NCI-H1436 treated with DMSO at 0.1 percent for 48 hours (cell line): ENCODE results near the gene CEP97.
"Not testable (repeated sequence)": the region's sequence is repeated elsewhere in the genome, so short reads cannot be mapped to it uniquely, and the experiment has no call there.

Experiments
- DNase-seq: peaks from one replicate; lab custom pipeline; 2025; lab: John Stamatoyannopoulos, UW

The CEP97 gene

GRCh38 chr3:101701696-101702634 lies 22.4 kb upstream of the CEP97 start:
- no peak for DNase-seq

- DNase-seq, result no peak
Observed at GRCh38 chr3:101702726-101703125, 21.7 kb upstream of the CEP97 start.

- DNase-seq, result no peak
Observed at GRCh38 chr3:101703169-101703568, 21.2 kb upstream of the CEP97 start.

- not testable (repeated sequence) for DNase-seq
Observed at GRCh38 chr3:101704639-101705038, 19.8 kb upstream of the CEP97 start.

GRCh38 chr3:101709126-101709525 lies 15.3 kb upstream of the CEP97 start:
- DNase-seq, result no peak

- no peak for DNase-seq
Observed at GRCh38 chr3:101718455-101718854, 6.0 kb upstream of the CEP97 start.

GRCh38 chr3:101719604-101720185 lies 4.7 kb upstream of the CEP97 start:
- DNase-seq, result no peak

- DNase-seq, result no peak
Observed at GRCh38 chr3:101720851-101721840, 3.3 kb upstream of the CEP97 start.

- DNase-seq, result no peak
Observed at GRCh38 chr3:101722394-101723173, 1.8 kb upstream of the CEP97 start.

GRCh38 chr3:101725194-101725889 lies 928 bp downstream of the CEP97 start:
- no peak for DNase-seq

GRCh38 chr3:101725890-101726275 lies 1.5 kb downstream of the CEP97 start:
- no peak for DNase-seq

GRCh38 chr3:101729586-101729985 lies 5.2 kb downstream of the CEP97 start:
- no peak for DNase-seq

GRCh38 chr3:101730839-101731238 lies 6.4 kb downstream of the CEP97 start:
- no peak for DNase-seq

GRCh38 chr3:101732240-101732641 lies 7.8 kb downstream of the CEP97 start:
- DNase-seq, result no peak

- DNase-seq, result no peak
Observed at GRCh38 chr3:101735833-101736232, 11.4 kb downstream of the CEP97 start.

- not testable (repeated sequence) for DNase-seq
Observed at GRCh38 chr3:101741914-101742313, 17.5 kb downstream of the CEP97 start.

- no peak for DNase-seq
Observed at GRCh38 chr3:101744811-101745210, 20.4 kb downstream of the CEP97 start.

GRCh38 chr3:101745934-101746333 lies 21.5 kb downstream of the CEP97 start:
- DNase-seq, result not testable (repeated sequence)

GRCh38 chr3:101753386-101754113 lies 29.1 kb downstream of the CEP97 start:
- DNase-seq, result not testable (repeated sequence)

GRCh38 chr3:101758224-101758623 lies 33.8 kb downstream of the CEP97 start:
- no peak for DNase-seq
